CD14-positive monocyte (primary cell): ENCODE measurements around the gene PRR30. TPM values are rescaled to one million over a fixed set of nuclear protein-coding genes. Genes with fewer than 3 reads are reported as not detected.

Experiments used
- DNase-seq, 3 donors: peaks; one replicate each; pipeline ENCODE4 v3.0.0-alpha.2; 2011 to 2022
- H2AFZ ChIP-seq: 2 replicates; pipeline ENCODE4 v1.6.0; 2012; ENCODE audit warnings: mild to moderate bottlenecking, low read depth, low read length, inconsistent platforms; ENCODE audit not compliant: insufficient read depth, poor library complexity, severe bottlenecking
- H3K27ac ChIP-seq, 2 donors: 1 replicate in 1 of 2; 2 replicates in 1 of 2; pipeline ENCODE4 v1.5.1; 2012 to 2013; ENCODE audit warnings: low read length in 2 of 2, control low read depth in 1 of 2, inconsistent platforms in 1 of 2, low read depth in 1 of 2, mild to moderate bottlenecking in 1 of 2
- H3K27me3 ChIP-seq, 2 donors: one replicate each; pipeline versions ENCODE4 v1.6.0 to v1.6.1; 2011 to 2013; ENCODE audit warnings: low read length in 2 of 2; ENCODE audit not compliant: control insufficient read depth in 2 of 2, insufficient read depth in 2 of 2
- H3K36me3 ChIP-seq, 2 donors: replicated peaks in 1 of 2; 1 replicate in 1 of 2; 2 replicates in 1 of 2; pipeline versions ENCODE4 v1.5.1 to v1.6.1; 2012 to 2013; ENCODE audit warnings: low read length in 2 of 2, control low read depth in 1 of 2, inconsistent platforms in 1 of 2, mild to moderate bottlenecking in 1 of 2; ENCODE audit not compliant: insufficient read depth in 2 of 2, control insufficient read depth in 1 of 2
- H3K4me1 ChIP-seq, 2 donors: 1 replicate in 1 of 2; 2 replicates in 1 of 2; pipeline versions ENCODE4 v1.5.1 to v1.6.1; 2012 to 2013; ENCODE audit warnings: low read length in 2 of 2, control low read depth in 1 of 2, inconsistent platforms in 1 of 2, mild to moderate bottlenecking in 1 of 2, moderate library complexity in 1 of 2; ENCODE audit not compliant: insufficient read depth in 2 of 2, control insufficient read depth in 1 of 2
- H3K4me2 ChIP-seq: replicated peaks from 2 replicates; pipeline ENCODE3; 2012; ENCODE audit warnings: low read length, moderate library complexity, mild to moderate bottlenecking; ENCODE audit not compliant: poor library complexity, severe bottlenecking; ENCODE audit errors: extremely low read depth
- H3K4me3 ChIP-seq, 3 experiments: fragments of 200-600 bp in 1 of 3; sonication (generic) in 1 of 3; replicated peaks in 1 of 3; 1 replicate in 2 of 3; 2 replicates in 1 of 3; pipeline ENCODE4 v1.5.1; 2011 to 2013; ENCODE audit warnings: low read length in 3 of 3, mild to moderate bottlenecking in 3 of 3, control low read depth in 2 of 3, low read depth in 2 of 3, inconsistent platforms in 1 of 3, moderate library complexity in 1 of 3
- H3K79me2 ChIP-seq: 2 replicates; pipeline ENCODE4 v1.6.0; 2012; ENCODE audit warnings: mild to moderate bottlenecking, control low read depth, inconsistent platforms, low read length, moderate library complexity; ENCODE audit not compliant: insufficient read depth
- H3K9ac ChIP-seq: 2 replicates; pipeline ENCODE4 v1.6.0; 2017; ENCODE audit warnings: low read length, mild to moderate bottlenecking; ENCODE audit not compliant: insufficient read depth, poor library complexity, severe bottlenecking
- H3K9me3 ChIP-seq, 2 donors: replicated peaks in 1 of 2; 1 replicate in 1 of 2; 2 replicates in 1 of 2; pipeline versions ENCODE4 v1.5.1 to v1.6.1; 2012 to 2013; ENCODE audit warnings: low read length in 2 of 2, control low read depth in 1 of 2; ENCODE audit not compliant: control insufficient read depth in 1 of 2, insufficient read depth in 1 of 2
- H4K20me1 ChIP-seq: 2 replicates; pipeline ENCODE4 v1.6.0; 2012; ENCODE audit warnings: mild to moderate bottlenecking, low read length, control low read depth, moderate library complexity; ENCODE audit not compliant: insufficient read depth
- H3K27ac Mint-ChIP-seq, 7 donors: one replicate each; pipeline ENCODE4 v1.8.0; 2020; ENCODE audit warnings: mild to moderate bottlenecking in 7 of 7, mixed read lengths in 7 of 7, moderate library complexity in 6 of 7, inconsistent platforms in 2 of 7
- H3K27me3 Mint-ChIP-seq, 3 donors: one replicate each; pipeline ENCODE4 v1.8.0; 2021 to 2022; ENCODE audit warnings: low read depth in 3 of 3, mild to moderate bottlenecking in 3 of 3, mixed read lengths in 3 of 3, moderate library complexity in 3 of 3, inconsistent platforms in 1 of 3
- H3K36me3 Mint-ChIP-seq, 2 donors: one replicate each; pipeline ENCODE4 v1.8.0; 2020; ENCODE audit warnings: mixed read lengths in 2 of 2, inconsistent platforms in 1 of 2, mild to moderate bottlenecking in 1 of 2
- H3K4me1 Mint-ChIP-seq: one replicate; pipeline ENCODE4 v1.8.0; 2020; ENCODE audit warnings: mild to moderate bottlenecking, mixed read lengths
- H3K4me3 Mint-ChIP-seq, 2 donors: one replicate each; pipeline ENCODE4 v1.8.0; 2020; ENCODE audit warnings: mild to moderate bottlenecking in 2 of 2, mixed read lengths in 2 of 2, moderate library complexity in 1 of 2
- H3K9me3 Mint-ChIP-seq, 7 donors: one replicate each; pipeline ENCODE4 v1.8.0; 2020 to 2022; ENCODE audit warnings: mixed read lengths in 7 of 7, mild to moderate bottlenecking in 6 of 7, moderate library complexity in 6 of 7, inconsistent platforms in 2 of 7
- WGBS: methylation state at CpG from one replicate; pipeline ENCODE4 v1.1.5; 2013; ENCODE audit warnings: missing lambda C conversion rate; ENCODE audit not compliant: insufficient coverage; 5-methylcytosine and 5-hydroxymethylcytosine counted together
- intact Hi-C, 2 donors: fragments of 100-400 bp; cut with micrococcal nuclease; formaldehyde crosslinking; loops; one replicate each; pipeline versions ENCODE4 v1.15.0 to v1.15.1; 2023
- polyA plus RNA-seq, 3 donors: library from polyadenylated mRNA; depleted of rRNA in 1 of 3; unstranded in 2 of 3; stranded (reverse) in 1 of 3; fragments of 300-500 nt in 2 of 3; fragments of >200 nt in 1 of 3; fragmentation: Illumina TruSeq in 2 of 3; gene quantifications; 1 replicate in 2 of 3; 2 replicates in 1 of 3; pipeline ENCODE4 v1.2.3, GENCODE V29; 2012 to 2021
- TF ChIP-seq, protein P1 (sequence below): fragments of 200-600 bp; IDR thresholded peaks from one replicate; pipeline ENCODE4 v1.8.0; 2022; ENCODE audit warnings: antibody characterized with exemption, mild to moderate bottlenecking

The PRR30 gene
- polyA plus RNA-seq, 3 donors: not detected

- Histone ChIP-seq H3K27me3 (no peaks in the 10 kb centered on the region), H3K27ac (no peak overlapping the region), H2AFZ (no peak overlapping the region), H3K4me3 (no peak overlapping the region), H4K20me1 (no peaks in the 10 kb centered on the region), H3K79me2 (no peaks in the 10 kb centered on the region), H3K36me3 (no peaks in the 10 kb centered on the region), H3K4me1 (no peaks in the 10 kb centered on the region), H3K4me2 (no peak overlapping the region), H3K9me3 (no peaks in the 10 kb centered on the region), H3K9ac (no peak overlapping the region)
- 91% methylated on average over 11 of the region's 15 CpGs for WGBS
- TF ChIP-seq, protein P1, sequence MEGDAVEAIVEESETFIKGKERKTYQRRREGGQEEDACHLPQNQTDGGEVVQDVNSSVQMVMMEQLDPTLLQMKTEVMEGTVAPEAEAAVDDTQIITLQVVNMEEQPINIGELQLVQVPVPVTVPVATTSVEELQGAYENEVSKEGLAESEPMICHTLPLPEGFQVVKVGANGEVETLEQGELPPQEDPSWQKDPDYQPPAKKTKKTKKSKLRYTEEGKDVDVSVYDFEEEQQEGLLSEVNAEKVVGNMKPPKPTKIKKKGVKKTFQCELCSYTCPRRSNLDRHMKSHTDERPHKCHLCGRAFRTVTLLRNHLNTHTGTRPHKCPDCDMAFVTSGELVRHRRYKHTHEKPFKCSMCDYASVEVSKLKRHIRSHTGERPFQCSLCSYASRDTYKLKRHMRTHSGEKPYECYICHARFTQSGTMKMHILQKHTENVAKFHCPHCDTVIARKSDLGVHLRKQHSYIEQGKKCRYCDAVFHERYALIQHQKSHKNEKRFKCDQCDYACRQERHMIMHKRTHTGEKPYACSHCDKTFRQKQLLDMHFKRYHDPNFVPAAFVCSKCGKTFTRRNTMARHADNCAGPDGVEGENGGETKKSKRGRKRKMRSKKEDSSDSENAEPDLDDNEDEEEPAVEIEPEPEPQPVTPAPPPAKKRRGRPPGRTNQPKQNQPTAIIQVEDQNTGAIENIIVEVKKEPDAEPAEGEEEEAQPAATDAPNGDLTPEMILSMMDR: no peak
- intact Hi-C loops: no loop called here
- Mint-ChIP-seq H3K36me3 (no peaks in the 10 kb centered on the region), H3K4me3 (no peak overlapping the region), H3K27me3 (peaks cover 2 to 6% (median 2%) of the 10 kb centered on the region in 3 donors), H3K27ac (peak overlapping the region in 1 of 7 donors; percentile 33), H3K9me3 (peaks cover 0 to 2% (median 0%) of the 10 kb centered on the region in 7 donors), H3K4me1 (peaks cover 2% of the 10 kb centered on the region)
- DNase-seq: no peak
Measured at GRCh38 chr2:27162151-27163121, 23.2 kb upstream of the PRR30 start.

- Mint-ChIP-seq H3K4me3 (no peak overlapping the region), H3K27ac (no peak overlapping the region)
- no peak overlapping the region for H2AFZ ChIP-seq
Measured at GRCh38 chr2:27160191-27160590, 21.0 kb upstream of the PRR30 start.

More at GRCh38 chr2:27160191-27160590, 21.0 kb upstream of the PRR30 start:
- H3K9ac ChIP-seq: no peak overlapping the region
- H3K9me3 ChIP-seq: no peaks in the 10 kb centered on the region
- intact Hi-C loops: no loop called here
- H4K20me1 ChIP-seq: no peaks in the 10 kb centered on the region
- no peaks in the 10 kb centered on the region for H3K4me1 ChIP-seq
- no peak overlapping the region for H3K4me3 ChIP-seq
- Mint-ChIP-seq H3K4me1 (peaks cover 2% of the 10 kb centered on the region), H3K9me3 (peaks cover 0 to 2% (median 0%) of the 10 kb centered on the region in 7 donors), H3K36me3 (no peaks in the 10 kb centered on the region), H3K27me3 (peaks cover 2 to 7% (median 4%) of the 10 kb centered on the region in 3 donors)
- H3K27me3 ChIP-seq: no peaks in the 10 kb centered on the region
- no peaks in the 10 kb centered on the region for H3K36me3 ChIP-seq
- no peak overlapping the region for H3K4me2 ChIP-seq
- no peak overlapping the region for H3K27ac ChIP-seq
- H3K79me2 ChIP-seq: no peaks in the 10 kb centered on the region
- no peak for DNase-seq
- 100% methylated on average over 4 of the region's 9 CpGs for WGBS
- TF ChIP-seq, protein P1: no peak
